Measurements from ENCODE around the gene SMYD4. TPM values are rescaled to one million over a fixed set of nuclear protein-coding genes. Genes with fewer than 3 reads are reported as not detected.
A peak's percentile ranks its signal among the peaks of the same experiment; 100 is the strongest.
"Not testable (repeated sequence)": the region's sequence is repeated elsewhere in the genome, so short reads cannot be mapped to it uniquely, and the experiment has no call there.

The SMYD4 gene
- total RNA-seq, result 14.8 TPM

DNA sequence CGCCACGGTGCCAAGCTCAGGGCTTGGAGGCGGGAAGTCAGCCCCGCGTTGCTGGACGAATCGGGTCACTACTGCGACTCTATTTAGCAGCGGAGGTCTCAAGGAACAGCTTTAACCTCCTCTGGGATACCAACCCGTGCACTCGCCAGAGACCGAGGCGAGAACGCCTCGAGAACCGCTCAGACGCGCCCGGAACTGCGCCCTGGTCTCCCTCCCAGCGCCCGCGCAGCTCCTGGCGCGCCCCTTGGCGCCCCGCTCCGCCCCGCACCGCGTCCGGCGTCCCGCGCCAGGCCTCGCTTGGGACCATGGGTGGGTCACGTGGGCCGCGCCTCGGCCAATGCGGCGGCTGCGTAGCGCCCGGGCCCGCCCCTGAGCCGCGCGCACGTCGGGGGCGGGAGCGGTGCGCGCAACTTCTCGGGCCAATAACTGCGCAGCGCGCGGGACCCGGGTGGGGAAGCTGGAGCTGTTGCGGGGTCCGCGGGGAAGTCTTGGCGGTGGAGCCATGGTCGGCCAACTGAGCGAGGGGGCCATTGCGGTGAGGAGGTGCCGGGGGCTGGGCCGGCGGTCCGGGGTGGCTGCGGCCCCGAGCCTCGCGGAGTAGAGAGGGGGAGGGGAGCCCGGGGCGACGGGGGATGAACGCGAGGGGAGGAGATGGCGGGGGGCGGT is at the start of gene SMYD4, which contains the start of gene RPA1:
Gene SMYD4, minus strand, starts transcription at position 311 of the 666 bp plus-strand sequence. CDS start 1,908 bp downstream, outside the sequence.
Gene RPA1, plus strand, starts transcription at position 414 of the 666 bp plus-strand sequence. Its CDS starts 89 bp downstream, at position 503.
- peak; percentile 72 to 92 (median 89) for DNase-seq (ENCODE audit: low read depth in 2 of 3, low spot score in 2 of 3)

- DNase-seq (ENCODE audit: low read depth in 2 of 3, low spot score in 2 of 3), result no peak
Measured at GRCh38 chr17:1878419-1879121, 48.9 kb upstream of the SMYD4 start.

DNA sequence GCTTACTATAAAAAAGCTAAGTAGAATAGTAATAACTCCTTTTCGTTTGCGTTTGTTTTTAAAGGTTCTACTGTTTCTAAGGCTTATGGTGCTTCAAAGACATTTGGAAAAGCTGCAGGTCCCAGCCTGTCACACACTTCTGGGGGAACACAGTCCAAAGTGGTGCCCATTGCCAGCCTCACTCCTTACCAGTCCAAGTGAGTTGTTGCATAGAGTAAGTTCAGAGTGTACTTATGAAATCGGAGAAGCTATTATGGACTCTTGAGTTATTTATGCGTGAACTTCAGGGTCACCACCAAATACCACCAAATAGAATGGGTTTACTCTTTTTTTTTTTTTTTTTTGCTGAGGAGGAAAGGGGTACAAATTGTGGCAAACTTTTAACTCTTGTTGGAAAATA is 45.9 kb upstream of the SMYD4 start:
- no peak for DNase-seq (ENCODE audit: low read depth in 2 of 3, low spot score in 2 of 3)

GRCh38 chr17:1873418-1873817 is 43.7 kb upstream of the SMYD4 start:
- DNase-seq (ENCODE audit: low read depth in 2 of 3, low spot score in 2 of 3), result no peak

DNA sequence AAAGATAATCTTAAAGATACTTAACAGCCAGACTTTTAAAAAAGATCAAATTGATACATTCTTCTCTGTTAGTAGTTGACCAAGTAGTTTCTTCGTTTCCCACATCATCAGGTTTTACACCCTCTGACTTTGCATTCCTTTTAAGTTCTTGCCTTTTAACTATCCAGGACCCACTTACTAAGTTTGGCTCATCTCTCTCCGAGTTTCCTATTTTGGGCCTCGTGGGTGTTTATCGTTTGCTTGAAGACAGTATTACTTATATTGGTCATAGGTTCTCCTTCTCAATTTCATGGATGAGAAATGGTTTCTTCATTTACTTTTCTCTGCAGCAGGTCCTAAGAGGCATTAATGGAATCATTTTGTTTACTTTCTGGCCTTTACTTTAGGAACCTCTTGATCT is 43.3 kb upstream of the SMYD4 start:
- no peak for DNase-seq (ENCODE audit: low read depth in 2 of 3, low spot score in 2 of 3)

DNA sequence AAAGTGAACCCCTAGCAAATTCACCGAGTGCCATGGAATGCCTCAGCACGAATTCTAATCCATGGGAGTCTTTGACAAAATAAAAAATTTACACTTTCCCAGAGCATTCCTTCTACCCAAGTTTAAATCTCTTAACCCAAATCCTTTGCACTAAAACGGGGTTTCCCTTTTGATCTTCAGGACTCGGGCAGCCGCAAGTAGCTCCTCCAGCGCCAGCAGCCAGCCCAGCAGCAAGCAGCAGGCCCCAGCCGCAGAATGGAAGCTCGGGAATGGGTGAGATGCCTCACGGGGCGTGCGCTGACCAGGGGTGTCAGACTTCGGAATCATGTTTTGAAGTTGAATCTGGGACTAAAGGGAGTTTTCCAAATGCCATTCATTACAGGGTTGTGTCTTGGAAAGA is 42.6 kb upstream of the SMYD4 start:
- no peak for DNase-seq (ENCODE audit: low read depth in 2 of 3, low spot score in 2 of 3)

GRCh38 chr17:1871756-1872155 is 42.1 kb upstream of the SMYD4 start:
- DNase-seq (ENCODE audit: low read depth in 2 of 3, low spot score in 2 of 3), result peak in 1 of 3 donors; percentile 41

GRCh38 chr17:1870592-1870991 is 40.9 kb upstream of the SMYD4 start:
- DNase-seq (ENCODE audit: low read depth in 2 of 3, low spot score in 2 of 3), result peak in 2 of 3 donors; percentile 8 to 35

DNA sequence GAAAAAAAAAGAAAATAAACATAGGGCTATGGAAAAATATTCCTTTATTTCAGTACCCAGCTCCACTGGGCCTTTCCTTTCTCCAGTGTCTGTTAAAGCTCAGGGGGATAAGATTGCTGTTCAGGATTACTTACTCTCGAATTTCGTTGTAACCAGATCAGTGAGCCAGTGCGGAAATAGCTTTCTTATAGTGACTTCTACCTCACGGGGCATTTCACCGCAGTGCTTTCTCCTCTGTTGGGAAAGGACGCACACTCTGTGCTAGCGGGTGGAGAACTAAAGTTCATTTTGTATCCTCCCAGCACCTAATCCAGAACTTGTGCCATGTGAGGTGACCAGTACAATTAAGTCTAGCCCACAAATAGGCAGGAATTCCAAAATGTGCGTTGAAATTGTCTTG is 38.4 kb upstream of the SMYD4 start:
- no peak for DNase-seq (ENCODE audit: low read depth in 2 of 3, low spot score in 2 of 3)

DNA sequence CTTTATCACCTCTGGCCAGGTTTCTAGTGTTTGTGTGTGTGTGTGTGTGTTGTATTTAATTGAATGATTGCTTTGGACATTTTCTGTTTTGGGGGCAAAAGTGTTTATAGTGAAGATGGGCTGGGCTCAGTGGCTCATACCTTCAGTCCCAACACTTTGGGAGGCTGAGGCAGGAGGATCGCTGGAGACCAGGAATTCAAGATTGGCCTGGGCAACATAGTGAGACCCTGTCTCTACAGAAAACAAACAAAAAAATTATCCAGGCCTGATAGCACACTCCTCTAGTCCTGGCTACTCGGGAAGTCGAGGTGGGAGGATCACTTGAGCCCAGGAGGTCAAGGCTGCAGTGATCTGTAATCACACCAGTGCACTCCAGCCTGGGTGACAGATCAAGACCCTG is 37.6 kb upstream of the SMYD4 start:
- DNase-seq (ENCODE audit: low read depth in 2 of 3, low spot score in 2 of 3), result no peak

DNA sequence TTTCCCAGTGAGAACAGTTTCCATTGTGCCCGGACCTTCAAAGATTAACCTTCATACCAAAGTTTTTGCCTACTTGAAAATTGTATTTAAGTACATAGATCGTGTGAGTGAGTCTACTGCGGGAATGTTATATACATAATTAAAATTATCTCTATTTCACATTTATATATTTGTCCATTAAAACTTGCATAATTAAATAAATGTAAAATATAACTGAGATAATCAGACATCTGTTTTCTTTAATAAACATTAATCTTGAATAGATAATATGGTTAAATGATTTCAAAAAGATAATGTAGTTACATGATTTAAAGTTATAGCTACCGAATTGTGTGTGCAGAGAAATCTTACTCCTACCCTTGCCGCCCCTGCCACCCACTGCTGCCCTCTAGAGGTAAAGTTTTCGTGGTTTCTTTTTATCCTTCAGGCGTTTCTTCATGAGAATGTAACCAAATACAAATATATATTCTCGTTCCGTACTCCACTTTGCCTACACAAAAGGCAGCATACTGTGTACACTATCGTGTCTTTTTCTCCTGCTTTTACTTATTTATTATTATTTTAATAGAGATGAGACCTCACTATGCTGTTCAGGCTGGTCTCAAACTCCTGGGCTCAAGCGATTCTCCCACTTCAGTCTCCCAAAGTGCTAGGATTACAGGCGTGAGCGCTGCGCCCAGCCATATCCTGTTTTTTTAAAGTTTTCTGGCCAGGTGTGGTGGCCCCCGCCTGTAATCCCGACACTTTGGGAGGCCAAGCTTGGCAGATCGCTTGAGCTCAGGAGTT is 35.7 kb upstream of the SMYD4 start:
- DNase-seq (ENCODE audit: low read depth in 2 of 3, low spot score in 2 of 3), result peak in 2 of 3 donors; percentile 57 to 80

GRCh38 chr17:1861391-1862010 is 31.8 kb upstream of the SMYD4 start:
- no peak for DNase-seq (ENCODE audit: low read depth in 2 of 3, low spot score in 2 of 3)

GRCh38 chr17:1860978-1861377 is 31.3 kb upstream of the SMYD4 start:
- no peak for DNase-seq (ENCODE audit: low read depth in 2 of 3, low spot score in 2 of 3)

GRCh38 chr17:1856462-1856861 is 26.8 kb upstream of the SMYD4 start:
- not testable (repeated sequence) for DNase-seq (ENCODE audit: low read depth in 2 of 3, low spot score in 2 of 3)

GRCh38 chr17:1853698-1854097 is 24.0 kb upstream of the SMYD4 start:
- DNase-seq (ENCODE audit: low read depth in 2 of 3, low spot score in 2 of 3), result no peak

DNA sequence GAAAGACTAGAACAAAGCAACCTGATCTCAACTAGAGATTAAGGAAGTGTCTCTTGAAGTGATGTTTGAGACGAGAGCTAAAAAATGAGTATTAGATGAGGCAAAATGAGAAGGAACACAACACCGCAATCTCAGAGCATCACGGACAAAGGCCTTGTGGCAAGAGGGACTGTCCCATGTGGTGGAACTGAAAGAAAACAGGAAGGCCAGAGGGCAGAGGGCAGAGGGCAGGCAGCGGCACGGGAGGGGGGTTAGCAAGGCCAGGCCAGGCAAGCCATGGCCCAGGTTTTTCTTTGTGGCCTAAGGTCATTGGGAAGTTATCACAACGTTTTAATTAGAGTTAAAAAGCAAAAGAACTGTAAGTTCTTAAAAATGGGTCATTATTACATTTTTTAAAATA is 22.6 kb upstream of the SMYD4 start:
- no peak for DNase-seq (ENCODE audit: low read depth in 2 of 3, low spot score in 2 of 3)

GRCh38 chr17:1847191-1847590 is 17.5 kb upstream of the SMYD4 start:
- no peak for DNase-seq (ENCODE audit: low read depth in 2 of 3, low spot score in 2 of 3)

GRCh38 chr17:1843947-1844346 is 14.2 kb upstream of the SMYD4 start:
- no peak for DNase-seq (ENCODE audit: low read depth in 2 of 3, low spot score in 2 of 3)

DNA sequence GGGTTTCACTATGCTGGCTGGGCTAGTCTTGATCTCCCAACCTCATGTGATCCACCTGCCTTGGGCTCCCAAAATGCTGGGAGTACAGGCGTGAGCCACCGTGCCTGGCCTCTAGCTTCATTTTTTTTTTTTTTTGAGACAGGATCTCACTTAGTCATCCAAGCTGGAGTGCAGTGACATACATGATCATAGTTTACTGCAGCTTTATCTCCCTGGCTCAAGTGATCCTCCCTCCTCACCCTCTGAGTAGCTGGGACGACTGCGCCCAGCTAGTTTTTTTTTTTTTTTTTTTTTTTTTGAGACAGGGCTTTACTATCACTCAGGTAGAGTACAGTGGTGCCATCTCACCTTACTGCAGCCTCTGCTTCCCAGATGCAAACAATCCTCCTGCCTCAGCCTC is 9.8 kb upstream of the SMYD4 start:
- no peak for DNase-seq (ENCODE audit: low read depth in 2 of 3, low spot score in 2 of 3)

DNA sequence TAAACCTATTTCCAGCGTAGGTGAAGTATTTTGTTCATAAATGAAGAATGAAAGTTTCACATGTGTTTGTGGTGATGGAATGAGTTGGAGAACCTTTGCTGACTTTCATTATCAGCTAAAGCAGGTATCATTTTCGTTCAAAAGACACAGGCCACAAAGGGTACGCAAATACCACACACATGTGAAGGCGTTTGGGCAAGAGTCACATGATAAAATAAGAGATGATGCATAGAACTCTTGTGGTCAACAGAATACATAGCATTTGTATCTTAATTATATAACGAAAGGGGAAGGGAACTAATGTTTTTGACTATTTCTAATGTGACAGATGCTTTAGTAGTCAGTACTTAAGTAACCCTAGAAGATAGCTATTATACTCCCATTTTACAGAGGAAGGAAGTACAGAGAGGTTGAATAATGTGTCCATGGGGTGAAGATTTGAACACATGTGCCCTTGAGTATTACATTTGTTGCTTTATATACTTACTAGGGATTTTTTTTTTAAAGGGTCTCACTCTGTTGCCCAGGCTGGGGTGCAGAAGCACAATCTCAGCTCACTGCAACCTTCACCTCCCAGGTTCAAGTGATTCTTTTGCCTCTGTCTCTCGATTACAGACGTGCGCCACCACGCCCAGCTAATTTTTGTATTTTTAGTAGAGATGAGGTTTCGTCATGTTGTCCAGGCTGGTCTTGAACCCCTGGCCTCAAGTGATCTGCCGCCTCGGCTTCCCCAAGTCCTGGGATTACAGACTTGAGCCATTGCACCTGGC is 4.9 kb upstream of the SMYD4 start:
- peak in 1 of 3 donors; percentile 2 for DNase-seq (ENCODE audit: low read depth in 2 of 3, low spot score in 2 of 3)
